Kidney epithelial cell (primary cell): ENCODE measurements around the gene CCDC85A. TPM values are rescaled to one million over a fixed set of nuclear protein-coding genes. Genes with fewer than 3 reads are reported as not detected.

ENCODE experiments used
- DNase-seq: peaks from one replicate; pipeline ENCODE4 v3.0.0-alpha.2; 2010; ENCODE audit warnings: low read depth
- H3K27me3 ChIP-seq: 2 replicates; pipeline ENCODE4 v1.6.0; 2011; ENCODE audit warnings: low read length; ENCODE audit not compliant: control insufficient read depth, insufficient read depth
- H3K36me3 ChIP-seq: 2 replicates; pipeline ENCODE4 v1.5.1; 2011; ENCODE audit warnings: low read length; ENCODE audit not compliant: control insufficient read depth, insufficient read depth
- H3K4me3 ChIP-seq: 2 replicates; pipeline ENCODE4 v1.5.1; 2011; ENCODE audit warnings: low read depth, mild to moderate bottlenecking, control low read depth, low read length
- total RNA-seq: library from RNA; depleted of rRNA; stranded (reverse); fragments of >200 nt; gene quantifications from 2 replicates; pipeline ENCODE4 v1.2.3, GENCODE V29; 2015
- TF ChIP-seq, protein P1 (sequence below): IDR thresholded peaks from 2 replicates; pipeline ENCODE4 v1.5.1; 2011; ENCODE audit warnings: mild to moderate bottlenecking, moderate library complexity, low read length, control low read depth, inconsistent platforms; ENCODE audit not compliant: insufficient read depth, poor library complexity, severe bottlenecking

CCDC85A gene
- total RNA-seq, 1 donor from 2014 or later, result 0.29 TPM

GRCh38 chr2:56185582-56186046, 1.8 kb downstream of the CCDC85A start:
- Histone ChIP-seq H3K4me3 (peak overlapping the region; percentile 40), H3K27me3 (peaks cover 19% of the 10 kb centered on the region), H3K36me3 (no peaks in the 10 kb centered on the region)
- no peak for DNase-seq
- TF ChIP-seq, protein P1, sequence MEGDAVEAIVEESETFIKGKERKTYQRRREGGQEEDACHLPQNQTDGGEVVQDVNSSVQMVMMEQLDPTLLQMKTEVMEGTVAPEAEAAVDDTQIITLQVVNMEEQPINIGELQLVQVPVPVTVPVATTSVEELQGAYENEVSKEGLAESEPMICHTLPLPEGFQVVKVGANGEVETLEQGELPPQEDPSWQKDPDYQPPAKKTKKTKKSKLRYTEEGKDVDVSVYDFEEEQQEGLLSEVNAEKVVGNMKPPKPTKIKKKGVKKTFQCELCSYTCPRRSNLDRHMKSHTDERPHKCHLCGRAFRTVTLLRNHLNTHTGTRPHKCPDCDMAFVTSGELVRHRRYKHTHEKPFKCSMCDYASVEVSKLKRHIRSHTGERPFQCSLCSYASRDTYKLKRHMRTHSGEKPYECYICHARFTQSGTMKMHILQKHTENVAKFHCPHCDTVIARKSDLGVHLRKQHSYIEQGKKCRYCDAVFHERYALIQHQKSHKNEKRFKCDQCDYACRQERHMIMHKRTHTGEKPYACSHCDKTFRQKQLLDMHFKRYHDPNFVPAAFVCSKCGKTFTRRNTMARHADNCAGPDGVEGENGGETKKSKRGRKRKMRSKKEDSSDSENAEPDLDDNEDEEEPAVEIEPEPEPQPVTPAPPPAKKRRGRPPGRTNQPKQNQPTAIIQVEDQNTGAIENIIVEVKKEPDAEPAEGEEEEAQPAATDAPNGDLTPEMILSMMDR, result peak; percentile 12

- DNase-seq, result no peak
These were observed 7.8 kb downstream of the CCDC85A start for GRCh38 chr2:56191617-56192016.

DNA sequence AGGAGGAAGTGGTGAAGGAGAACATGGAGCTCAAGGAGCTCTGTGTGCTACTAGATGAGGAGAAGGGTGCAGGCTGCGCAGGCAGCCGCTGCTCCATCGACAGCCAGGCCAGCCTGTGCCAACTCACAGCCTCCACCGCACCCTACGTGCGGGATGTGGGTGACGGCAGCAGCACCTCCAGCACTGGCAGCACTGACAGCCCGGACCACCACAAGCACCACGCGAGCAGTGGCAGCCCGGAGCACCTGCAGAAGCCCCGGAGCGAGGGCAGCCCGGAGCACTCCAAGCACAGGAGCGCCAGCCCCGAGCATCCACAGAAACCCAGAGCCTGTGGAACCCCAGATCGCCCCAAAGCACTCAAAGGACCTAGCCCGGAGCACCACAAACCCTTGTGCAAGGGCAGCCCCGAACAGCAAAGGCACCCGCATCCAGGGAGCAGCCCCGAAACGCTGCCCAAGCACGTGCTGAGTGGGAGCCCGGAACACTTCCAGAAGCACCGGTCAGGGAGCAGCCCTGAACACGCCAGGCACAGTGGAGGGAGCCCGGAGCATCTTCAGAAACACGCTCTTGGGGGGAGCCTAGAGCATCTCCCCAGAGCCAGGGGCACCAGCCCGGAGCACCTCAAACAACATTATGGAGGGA, 9.0 kb downstream of the CCDC85A start:
- no peak for DNase-seq
- TF ChIP-seq, protein P1, result no peak
- Histone ChIP-seq H3K27me3 (no peaks in the 10 kb centered on the region), H3K4me3 (no peak overlapping the region), H3K36me3 (no peaks in the 10 kb centered on the region)

More at GRCh38 chr2:56191617-56192016, 7.8 kb downstream of the CCDC85A start:
- Histone ChIP-seq H3K36me3 (no peaks in the 10 kb centered on the region), H3K4me3 (no peak overlapping the region), H3K27me3 (peaks cover 2% of the 10 kb centered on the region)
- TF ChIP-seq, protein P1, result peak; percentile 80

- DNase-seq, result no peak
- Histone ChIP-seq H3K27me3 (no peaks in the 10 kb centered on the region), H3K4me3 (no peak overlapping the region), H3K36me3 (no peaks in the 10 kb centered on the region)
- TF ChIP-seq, protein P1, result no peak
These were observed 11.8 kb downstream of the CCDC85A start for GRCh38 chr2:56195563-56195962.

GRCh38 chr2:56197816-56198215, 14.0 kb downstream of the CCDC85A start:
- H3K36me3 ChIP-seq, result no peaks in the 10 kb centered on the region
- H3K27me3 ChIP-seq, result no peaks in the 10 kb centered on the region
- TF ChIP-seq, protein P1, result no peak
- no peak overlapping the region for H3K4me3 ChIP-seq
- DNase-seq, result no peak

- TF ChIP-seq, protein P1, result no peak
- Histone ChIP-seq H3K36me3 (no peaks in the 10 kb centered on the region), H3K27me3 (no peaks in the 10 kb centered on the region), H3K4me3 (no peak overlapping the region)
- no peak for DNase-seq
These were observed 15.1 kb downstream of the CCDC85A start for GRCh38 chr2:56198936-56199335.
